HCT116 (cell line): ENCODE data around the gene SPDEF. TPM values are rescaled to one million over a fixed set of nuclear protein-coding genes. Genes with fewer than 3 reads are reported as not detected.

Experiments
- ATAC-seq: fragments of 200-7000 bp; cut with Tn5 transposase; 2 replicates; pipeline ENCODE4 v1.9.1; 2020; ENCODE audit warnings: mild to moderate bottlenecking, moderate library complexity
- BruUV-seq: library from RNA; stranded (reverse); fragments of 400-500 nt; replicated peaks from 2 replicates; lab custom pipeline; 2021; lab: Mats Ljungman, UMichigan
- CTCF ChIA-PET: fragments of 300-600 bp; sonication (Branson Sonifier 250); formaldehyde crosslinking; loops from one replicate; lab custom pipeline; 2021; ENCODE audit warnings: antibody characterized with exemption; lab: Charles Lee
- POLR2A ChIA-PET: fragments of 300-600, 350-600 bp; sonication (Branson Sonifier 250); formaldehyde crosslinking; loops from one replicate; lab custom pipeline; 2021; ENCODE audit warnings: antibody characterized with exemption; lab: Charles Lee
- RAD21 ChIA-PET, 2 experiments: fragments of 300-600 bp; sonication (Branson Sonifier 250); formaldehyde crosslinking; loops; one replicate each; lab custom pipeline; 2023; ENCODE audit warnings: low total read pairs in 2 of 2; ENCODE audit not compliant: uncharacterized antibody in 2 of 2, unreplicated experiment in 2 of 2, low non-redundant PET in 1 of 2; lab: Charles Lee
- DNase-seq: peaks from one replicate; pipeline ENCODE4 v3.0.0-alpha.2; 2010; ENCODE audit warnings: low read depth, low spot score
- H2AFZ ChIP-seq: fragments of 200-600 bp; shearing (Covaris generic), sonication (generic); 2 replicates; pipeline ENCODE4 v1.6.1; 2017; ENCODE audit warnings: low read depth, mixed run types, mixed read lengths, antibody characterized with exemption, low read length; ENCODE audit not compliant: poor library complexity, severe bottlenecking
- H3K27ac ChIP-seq: 2 replicates; pipeline ENCODE4 v1.5.1; 2012; ENCODE audit warnings: low read depth, low read length
- H3K27me3 ChIP-seq: fragments of 200-600 bp; sonication (generic); 2 replicates; pipeline ENCODE4 v1.6.1; 2016; ENCODE audit warnings: mixed run types, low read length, mixed read lengths; ENCODE audit not compliant: insufficient read depth
- H3K36me3 ChIP-seq, 2 experiments: fragments of 200-500 bp in 1 of 2; fragments of 200-600 bp in 1 of 2; sonication (Bioruptor generic) in 1 of 2; sonication (generic) in 1 of 2; 2 replicates each; pipeline versions ENCODE4 v1.5.1 to v1.6.1; 2014 to 2016; ENCODE audit warnings: low read length in 2 of 2, inconsistent platforms in 1 of 2, mixed read lengths in 1 of 2, mixed run types in 1 of 2; ENCODE audit not compliant: insufficient read depth in 2 of 2, control insufficient read depth in 1 of 2
- H3K4me1 ChIP-seq, 2 experiments: fragments of 200-600 bp in 1 of 2; sonication (generic) in 1 of 2; 2 replicates each; pipeline versions ENCODE4 v1.5.1 to v1.6.1; 2012 to 2017; ENCODE audit warnings: low read length in 2 of 2, inconsistent platforms in 1 of 2, mild to moderate bottlenecking in 1 of 2, mixed read lengths in 1 of 2, mixed run types in 1 of 2, moderate library complexity in 1 of 2; ENCODE audit not compliant: insufficient read depth in 2 of 2, control insufficient read depth in 1 of 2
- H3K4me2 ChIP-seq: fragments of 200-600 bp; sonication (generic); 2 replicates; pipeline ENCODE4 v1.6.1; 2017; ENCODE audit warnings: mixed run types, low read length, mixed read lengths
- H3K4me3 ChIP-seq, 2 experiments: fragments of 200-600 bp in 1 of 2; sonication (generic) in 1 of 2; replicated peaks in 1 of 2; 2 replicates each; pipeline ENCODE4 v1.5.1; 2011 to 2016; ENCODE audit warnings: low read length in 2 of 2, control low read depth in 1 of 2, low read depth in 1 of 2, mild to moderate bottlenecking in 1 of 2, mixed read lengths in 1 of 2, mixed run types in 1 of 2
- H3K79me2 ChIP-seq: fragments of 200-600 bp; sonication (generic); 2 replicates; pipeline ENCODE4 v1.6.1; 2017; ENCODE audit warnings: mild to moderate bottlenecking, mixed run types, low read length, moderate library complexity, mixed read lengths; ENCODE audit not compliant: insufficient read depth
- H3K9ac ChIP-seq: fragments of 200-600 bp; sonication (generic); 2 replicates; pipeline ENCODE4 v1.6.1; 2016; ENCODE audit warnings: low read length, mixed read lengths
- H3K9me2 ChIP-seq: fragments of 200-600 bp; sonication (generic), shearing (Covaris generic); 2 replicates; pipeline ENCODE4 v1.6.1; 2017; ENCODE audit warnings: mixed run types, mild to moderate bottlenecking, moderate library complexity; ENCODE audit not compliant: insufficient read depth
- H3K9me3 ChIP-seq, 2 experiments: fragments of 200-500 bp in 1 of 2; fragments of 200-600 bp in 1 of 2; sonication (Bioruptor generic) in 1 of 2; sonication (generic) in 1 of 2; 2 replicates each; pipeline ENCODE4 v1.6.1; 2014 to 2017; ENCODE audit warnings: low read length in 2 of 2, mixed read lengths in 2 of 2, inconsistent platforms in 1 of 2, low read depth in 1 of 2, mild to moderate bottlenecking in 1 of 2, mixed run types in 1 of 2, moderate library complexity in 1 of 2; ENCODE audit not compliant: control insufficient read depth in 1 of 2, insufficient read depth in 1 of 2
- H4K20me1 ChIP-seq: fragments of 200-600 bp; sonication (generic), shearing (Covaris generic); 2 replicates; pipeline ENCODE4 v1.6.1; 2017; ENCODE audit warnings: mixed run types, mild to moderate bottlenecking, moderate library complexity; ENCODE audit not compliant: insufficient read depth
- EGR1 ChIP-seq: IDR thresholded peaks from 2 replicates; pipeline ENCODE4 v1.6.1; 2012; ENCODE audit warnings: low read depth
- ELF1 ChIP-seq: IDR thresholded peaks from 2 replicates; pipeline ENCODE4 v1.6.1; 2012; ENCODE audit warnings: low read depth, borderline replicate concordance
- EZH2phosphoT487 ChIP-seq: fragments of 200-600 bp; IDR thresholded peaks from 2 replicates; pipeline ENCODE4 v1.6.1; 2018; ENCODE audit warnings: antibody characterized with exemption, borderline replicate concordance
- FOSL1 ChIP-seq: IDR thresholded peaks from 2 replicates; pipeline ENCODE4 v1.6.1; 2012; ENCODE audit warnings: low read depth
- POLR2A ChIP-seq: IDR thresholded peaks from 2 replicates; pipeline ENCODE4 v1.7.0; 2011; ENCODE audit warnings: borderline replicate concordance; ENCODE audit not compliant: insufficient read depth, insufficient read length; ENCODE audit errors: extremely low read depth
- SRF ChIP-seq: IDR thresholded peaks from 2 replicates; pipeline ENCODE4 v1.6.1; 2012; ENCODE audit warnings: low read depth
- YY1 ChIP-seq: IDR thresholded peaks from 2 replicates; pipeline ENCODE4 v1.6.1; 2011; ENCODE audit warnings: low read length, low read depth, moderate library complexity, mild to moderate bottlenecking; ENCODE audit not compliant: insufficient replicate concordance; ENCODE audit errors: extremely low read depth
- ZFX ChIP-seq: fragments of 450-650 bp; IDR thresholded peaks from 2 replicates; pipeline ENCODE4 v1.6.1; 2017
- intact Hi-C: fragments of 100-400 bp; cut with micrococcal nuclease; formaldehyde crosslinking; loops from 2 replicates; pipeline ENCODE4 v1.10.0; 2022
- total RNA-seq: library from RNA; stranded (reverse); gene quantifications from one replicate; pipeline ENCODE4 v1.2.1, GENCODE V29; 2021; ENCODE audit not compliant: unreplicated experiment
- TF ChIP-seq, protein P1 (sequence below): IDR thresholded peaks from 2 replicates; pipeline ENCODE4 v1.6.1; 2012
- TF ChIP-seq, protein P2 (sequence below), 3 experiments: fragments of 200-600 bp in 1 of 3; sonication (generic) in 1 of 3; IDR thresholded peaks in 2 of 3; conservative IDR thresholded peaks in 1 of 3; 2 replicates each; pipeline ENCODE4 v1.5.1; 2012 to 2017; ENCODE audit warnings: low read depth in 2 of 3, low read length in 2 of 3, antibody characterized with exemption in 1 of 3, borderline replicate concordance in 1 of 3, control low read depth in 1 of 3, mild to moderate bottlenecking in 1 of 3, mixed read lengths in 1 of 3, mixed run types in 1 of 3, moderate library complexity in 1 of 3; ENCODE audit not compliant: insufficient read depth in 1 of 3

The SPDEF gene
- total RNA-seq, 1 experiment from 2014 or later, result 0.39 TPM

GRCh38 chr6:34560366-34561226 is 4.5 kb upstream of the SPDEF start:
- Histone ChIP-seq H2AFZ (no peak overlapping the region), H3K9me3 (peaks cover 0 to 6% of the 10 kb centered on the region in 2 experiments; a peak in 1 of 4 replicates), H3K4me2 (0 out of 2 replicates have a peak overlapping the region, but pooled peaks have one; percentile 23), H4K20me1 (no peaks in the 10 kb centered on the region), H3K4me3 (no peak overlapping the region), H3K27me3 (no peaks in the 10 kb centered on the region), H3K9ac (no peak overlapping the region), H3K27ac (no peak overlapping the region), H3K9me2 (no peaks in the 10 kb centered on the region), H3K36me3 (no peaks in the 10 kb centered on the region), H3K79me2 (no peaks in the 10 kb centered on the region), H3K4me1 (peaks cover 0 to 11% of the 10 kb centered on the region in 2 experiments; a peak in 2 of 4 replicates)
- intact Hi-C loops, result no loop called here
- TF ChIP-seq SRF (no peak), EZH2phosphoT487 (no peak)
- no TSS peak for BruUV-seq
- ChIA-PET RAD21 (no interaction called here), POLR2A (no interaction called here), CTCF (interaction anchor here (1.1 kb wide), 1 partner anchor 311 kb away, joined by 3 read pairs; no protein-coding TSS in a partner anchor)
- peak; percentile 19; the same call in 1 of the 2 replicates for ATAC-seq
- DNase-seq, result no peak

DNA sequence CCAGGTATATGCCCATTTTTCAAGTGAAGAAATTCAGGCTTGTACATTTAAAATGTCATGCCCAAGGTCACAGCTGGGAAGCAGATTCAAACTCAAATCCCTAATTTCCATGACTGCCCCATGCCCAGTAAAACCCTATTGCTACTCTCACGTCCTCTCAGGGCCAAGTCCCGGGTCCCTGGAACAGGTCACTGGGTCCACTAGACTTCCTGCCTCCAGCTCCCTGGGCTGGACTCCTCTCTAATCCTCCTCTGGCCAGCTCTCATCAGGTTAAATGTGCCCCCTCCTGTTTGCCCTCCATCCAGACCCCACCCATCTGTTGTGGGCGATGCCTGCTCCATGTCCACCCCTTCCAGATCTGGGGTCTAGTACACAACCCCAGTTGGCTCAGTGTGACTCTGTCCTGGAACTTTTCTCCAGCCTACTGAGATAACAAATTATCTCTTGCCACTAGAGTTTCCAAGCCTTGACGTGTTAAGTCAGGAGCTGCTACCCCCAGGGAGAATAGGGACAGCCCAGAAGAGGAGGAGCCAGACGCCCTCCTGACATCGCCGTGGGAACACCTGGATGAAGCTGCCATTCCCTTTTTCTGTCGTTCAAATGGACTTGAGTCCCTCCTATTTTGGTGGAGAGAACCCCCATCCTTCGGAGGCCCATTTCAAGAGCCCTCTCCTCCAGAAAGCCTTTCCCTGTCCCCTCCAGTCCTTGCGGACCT is 3.7 kb upstream of the SPDEF start:
- intact Hi-C loops, result no loop called here
- ChIA-PET CTCF (no interaction called here), POLR2A (no interaction called here)

More for the DNA sequence above, 3.7 kb upstream of the SPDEF start:
- RAD21 ChIA-PET, result no interaction called here
- H3K4me3 ChIP-seq, result no peak overlapping the region
- DNase-seq (no peak), ATAC-seq (no peak)
- no peaks in the 10 kb centered on the region for H3K79me2 ChIP-seq
- H2AFZ ChIP-seq, result no peak overlapping the region
- no peak overlapping the region for H3K27ac ChIP-seq
- H3K27me3 ChIP-seq, result no peaks in the 10 kb centered on the region
- H3K9ac ChIP-seq, result no peak overlapping the region
- H3K4me1 ChIP-seq, result peaks cover 0 to 11% of the 10 kb centered on the region in 2 experiments; a peak in 2 of 4 replicates
- no peaks in the 10 kb centered on the region for H4K20me1 ChIP-seq
- BruUV-seq, result no TSS peak
- H3K36me3 ChIP-seq, result no peaks in the 10 kb centered on the region
- no peak overlapping the region for H3K4me2 ChIP-seq
- H3K9me2 ChIP-seq, result no peaks in the 10 kb centered on the region
- TF ChIP-seq YY1 (no peak), EZH2phosphoT487 (no peak), FOSL1 (no peak), ELF1 (no peak), ZFX (no peak), POLR2A (no peak), SRF (no peak), EGR1 (no peak)
- TF ChIP-seq, protein P1, sequence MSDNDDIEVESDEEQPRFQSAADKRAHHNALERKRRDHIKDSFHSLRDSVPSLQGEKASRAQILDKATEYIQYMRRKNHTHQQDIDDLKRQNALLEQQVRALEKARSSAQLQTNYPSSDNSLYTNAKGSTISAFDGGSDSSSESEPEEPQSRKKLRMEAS, result no peak
- TF ChIP-seq, protein P2, sequence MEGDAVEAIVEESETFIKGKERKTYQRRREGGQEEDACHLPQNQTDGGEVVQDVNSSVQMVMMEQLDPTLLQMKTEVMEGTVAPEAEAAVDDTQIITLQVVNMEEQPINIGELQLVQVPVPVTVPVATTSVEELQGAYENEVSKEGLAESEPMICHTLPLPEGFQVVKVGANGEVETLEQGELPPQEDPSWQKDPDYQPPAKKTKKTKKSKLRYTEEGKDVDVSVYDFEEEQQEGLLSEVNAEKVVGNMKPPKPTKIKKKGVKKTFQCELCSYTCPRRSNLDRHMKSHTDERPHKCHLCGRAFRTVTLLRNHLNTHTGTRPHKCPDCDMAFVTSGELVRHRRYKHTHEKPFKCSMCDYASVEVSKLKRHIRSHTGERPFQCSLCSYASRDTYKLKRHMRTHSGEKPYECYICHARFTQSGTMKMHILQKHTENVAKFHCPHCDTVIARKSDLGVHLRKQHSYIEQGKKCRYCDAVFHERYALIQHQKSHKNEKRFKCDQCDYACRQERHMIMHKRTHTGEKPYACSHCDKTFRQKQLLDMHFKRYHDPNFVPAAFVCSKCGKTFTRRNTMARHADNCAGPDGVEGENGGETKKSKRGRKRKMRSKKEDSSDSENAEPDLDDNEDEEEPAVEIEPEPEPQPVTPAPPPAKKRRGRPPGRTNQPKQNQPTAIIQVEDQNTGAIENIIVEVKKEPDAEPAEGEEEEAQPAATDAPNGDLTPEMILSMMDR (IDR thresholded peaks at IDR 0.05 in 2 of 3, conservative IDR thresholded peaks at IDR 0.05 in 1 of 3; ENCODE audit: borderline replicate concordance in 1 of 3, insufficient read depth in 1 of 3, low read depth in 2 of 3, low read length in 2 of 3), result no peak
- peaks cover 0 to 6% of the 10 kb centered on the region in 2 experiments; a peak in 1 of 4 replicates for H3K9me3 ChIP-seq
